GM12878 (cell line): ENCODE measurements around the gene AMH. TPM values are rescaled to one million over a fixed set of nuclear protein-coding genes. Genes with fewer than 3 reads are reported as not detected.

Experiments used
- ATAC-seq: fragments of 200-7000 bp; cut with Tn5 transposase; 3 replicates; pipeline ENCODE4 v1.9.1; 2020; ENCODE audit warnings: mild to moderate bottlenecking, moderate library complexity
- BruUV-seq: library from RNA; stranded (reverse); fragments of 400-500 nt; replicated peaks from 2 replicates; lab custom pipeline; 2021; lab: Mats Ljungman, UMichigan
- CTCF ChIA-PET: fragments of 300-600 bp; sonication (Branson Sonifier 250); formaldehyde crosslinking; extraction: SDS; loops from one replicate; lab custom pipeline; 2021; ENCODE audit warnings: inconsistent platforms; lab: Yijun Ruan, JAX
- POLR2A ChIA-PET: fragments of 350-600 bp; formaldehyde crosslinking; extraction: SDS; loops from one replicate; lab custom pipeline; 2021; ENCODE audit warnings: inconsistent platforms; lab: Charles Lee
- RAD21 ChIA-PET: fragments of 300-600 bp; sonication (Branson Sonifier 250); formaldehyde crosslinking; loops from one replicate; lab custom pipeline; 2023; ENCODE audit warnings: antibody characterized with exemption; ENCODE audit not compliant: unreplicated experiment; lab: Charles Lee
- SMC1A ChIA-PET: fragments of 300-600 bp; sonication (Branson Sonifier 250); formaldehyde crosslinking; loops from one replicate; lab custom pipeline; 2023; ENCODE audit not compliant: unreplicated experiment, uncharacterized antibody; lab: Charles Lee
- DNase-seq: peaks from one replicate; pipeline ENCODE4 v3.0.0-alpha.2; 2011; ENCODE audit warnings: low read depth, low spot score
- FAIRE-seq: peaks from 3 replicates; lab custom pipeline; 2011; peaks lifted over from hg19 to GRCh38; lab: Jason Lieb, UNC
- H2AFZ ChIP-seq: 2 replicates; pipeline ENCODE4 v1.6.0; 2011; ENCODE audit warnings: low read depth, low read length, control low read depth; ENCODE audit not compliant: control insufficient read depth
- H3K27ac ChIP-seq: 2 replicates; pipeline ENCODE4 v1.5.1; 2011; ENCODE audit warnings: control low read depth; ENCODE audit not compliant: control insufficient read depth, insufficient read depth
- H3K27me3 ChIP-seq, 2 experiments: replicated peaks in 1 of 2; 2 replicates each; pipeline versions ENCODE4 v1.6.0 to v1.6.1; 2011; ENCODE audit warnings: low read length in 1 of 2; ENCODE audit not compliant: control insufficient read depth in 2 of 2, insufficient read depth in 2 of 2
- H3K36me3 ChIP-seq, 2 experiments: 2 replicates each; pipeline ENCODE4 v1.5.1; 2011; ENCODE audit warnings: low read length in 1 of 2; ENCODE audit not compliant: control insufficient read depth in 2 of 2, insufficient read depth in 2 of 2
- H3K4me1 ChIP-seq: 2 replicates; pipeline ENCODE4 v1.6.1; 2011; ENCODE audit warnings: mild to moderate bottlenecking, low read length, moderate library complexity, mixed read lengths; ENCODE audit not compliant: control insufficient read depth, insufficient read depth
- H3K4me2 ChIP-seq: 2 replicates; pipeline ENCODE4 v1.6.0; 2011; ENCODE audit warnings: control low read depth; ENCODE audit not compliant: control insufficient read depth, insufficient read depth
- H3K4me3 ChIP-seq: fragments of 200-600 bp; sonication (generic); 2 replicates; pipeline ENCODE4 v1.5.1; 2016
- H3K79me2 ChIP-seq: 2 replicates; pipeline ENCODE4 v1.6.0; 2011; ENCODE audit warnings: low read length; ENCODE audit not compliant: control insufficient read depth, insufficient read depth
- H3K9ac ChIP-seq: 2 replicates; pipeline ENCODE4 v1.8.0; 2011; ENCODE audit warnings: low read length, control low read depth, mixed read lengths; ENCODE audit not compliant: control insufficient read depth, insufficient read depth
- H3K9me3 ChIP-seq: replicated peaks from 3 replicates; pipeline ENCODE4 v1.5.1; 2011; ENCODE audit warnings: mild to moderate bottlenecking, low read length; ENCODE audit not compliant: control insufficient read depth, insufficient read depth
- H4K20me1 ChIP-seq: 2 replicates; pipeline ENCODE4 v1.6.0; 2011; ENCODE audit not compliant: control insufficient read depth, insufficient read depth
- ATF7 ChIP-seq: fragments of 450-650 bp; IDR thresholded peaks from 2 replicates; pipeline ENCODE4 v1.6.1; 2016; ENCODE audit warnings: low read depth, mild to moderate bottlenecking
- CBX3 ChIP-seq: fragments of 200-600 bp; sonication (generic); IDR thresholded peaks from 2 replicates; pipeline ENCODE4 v1.6.1; 2016; ENCODE audit warnings: low read depth, borderline replicate concordance
- ETV6 ChIP-seq, 2 experiments: fragments of 450-650 bp in 1 of 2; IDR thresholded peaks in 1 of 2; conservative IDR thresholded peaks in 1 of 2; 2 replicates each; pipeline ENCODE4 v1.6.1; 2014; ENCODE audit warnings: antibody characterized with exemption in 1 of 2, borderline replicate concordance in 1 of 2, low read depth in 1 of 2, mild to moderate bottlenecking in 1 of 2, moderate library complexity in 1 of 2
- MEF2B ChIP-seq: fragments of 450-650 bp; IDR thresholded peaks from 2 replicates; pipeline ENCODE4 v1.6.1; 2018; ENCODE audit warnings: mild to moderate bottlenecking, moderate library complexity; ENCODE audit not compliant: partially characterized antibody, poor library complexity, severe bottlenecking
- MXI1 ChIP-seq: fragments of 150-350 bp; IDR thresholded peaks from 2 replicates; pipeline ENCODE4 v1.6.1; 2011; ENCODE audit warnings: low read depth, mild to moderate bottlenecking, inconsistent platforms, low read length, improper control_type of control experiment
- PAX8 ChIP-seq: fragments of 450-650 bp; IDR thresholded peaks from 2 replicates; pipeline ENCODE4 v1.6.1; 2017; ENCODE audit warnings: mild to moderate bottlenecking, moderate library complexity
- PML ChIP-seq: IDR thresholded peaks from 2 replicates; pipeline ENCODE4 v1.6.1; 2012; ENCODE audit warnings: low read length, inconsistent platforms
- RAD21 ChIP-seq: IDR thresholded peaks from 2 replicates; pipeline ENCODE4 v1.6.1; 2011; ENCODE audit warnings: mild to moderate bottlenecking, low read depth, low read length, moderate library complexity; ENCODE audit not compliant: insufficient read depth
- SMAD5 ChIP-seq: IDR thresholded peaks from 2 replicates; pipeline ENCODE4 v1.6.1; 2016; ENCODE audit warnings: antibody characterized with exemption, low read depth
- SMC3 ChIP-seq: IDR thresholded peaks from 2 replicates; pipeline ENCODE4 v1.6.1; 2011; ENCODE audit warnings: low read length, improper control_type of control experiment, borderline replicate concordance
- SP1 ChIP-seq: IDR thresholded peaks from one replicate; pipeline ENCODE4 v1.6.1; 2011; ENCODE audit warnings: low read depth, low read length
- WGBS: methylation state at CpG from one replicate; pipeline ENCODE4 v1.1.6; 2016; ENCODE audit warnings: low lambda C conversion rate; ENCODE audit not compliant: insufficient replicate concordance, insufficient coverage; ENCODE audit errors: missing lambda C conversion rate; 5-methylcytosine and 5-hydroxymethylcytosine counted together
- in situ Hi-C: fragments of 300-500 bp; cut with MboI; formaldehyde crosslinking; loops from 9 replicates; pipeline ENCODE4 v1.14.3; 2018; ENCODE audit warnings: mixed read lengths
- intact Hi-C: fragments of 100-400 bp; cut with micrococcal nuclease; formaldehyde crosslinking; loops from one replicate; pipeline ENCODE4 v1.14.2; 2022; ENCODE audit not compliant: unreplicated experiment
- polyA plus RNA-seq, 11 experiments: library from polyadenylated mRNA; depleted of rRNA in 4 of 11; unstranded in 6 of 11; stranded (reverse) in 5 of 11; fragments of >200 nt; fragmentation: Nextera tagmentation in 4 of 11; fragmentation: Illumina TruSeq in 1 of 11; extraction: Ambion mirVana in 4 of 11; extraction: Trizol in 1 of 11; gene quantifications; 1 replicate in 1 of 11; 2 replicates in 10 of 11; pipeline versions ENCODE4 v1.2.1 to v1.2.3, GENCODE V29; 2011 to 2016; ENCODE audit warnings: inconsistent platforms in 2 of 11, missing spikeins in 2 of 11, low read depth in 1 of 11
- total RNA-seq, 4 experiments: library from RNA; depleted of rRNA in 3 of 4; stranded (reverse); fragments of >200 nt in 3 of 4; fragmentation: Illumina TruSeq in 1 of 4; extraction: Trizol in 1 of 4; gene quantifications; 2 replicates each; pipeline versions ENCODE4 v1.2.1 to v1.2.3, GENCODE V29; 2013 to 2021
- TF ChIP-seq, protein P1 (sequence below): fragments of 450-650 bp; IDR thresholded peaks from 2 replicates; pipeline ENCODE4 v1.6.1; 2014; ENCODE audit warnings: mild to moderate bottlenecking
- TF ChIP-seq, protein P2 (sequence below): IDR thresholded peaks from 2 replicates; pipeline ENCODE4 v1.6.1; 2012; ENCODE audit warnings: improper control_type of control experiment, low read depth, low read length; ENCODE audit not compliant: insufficient replicate concordance

The AMH gene
- total and polyA plus RNA-seq, 10 of the 15 experiments (the other 5 are each of a cell fraction or from before 2014, with no cell fraction given): 0.17 to 3.5 (median 0.81) TPM; not detected in 4

DNA sequence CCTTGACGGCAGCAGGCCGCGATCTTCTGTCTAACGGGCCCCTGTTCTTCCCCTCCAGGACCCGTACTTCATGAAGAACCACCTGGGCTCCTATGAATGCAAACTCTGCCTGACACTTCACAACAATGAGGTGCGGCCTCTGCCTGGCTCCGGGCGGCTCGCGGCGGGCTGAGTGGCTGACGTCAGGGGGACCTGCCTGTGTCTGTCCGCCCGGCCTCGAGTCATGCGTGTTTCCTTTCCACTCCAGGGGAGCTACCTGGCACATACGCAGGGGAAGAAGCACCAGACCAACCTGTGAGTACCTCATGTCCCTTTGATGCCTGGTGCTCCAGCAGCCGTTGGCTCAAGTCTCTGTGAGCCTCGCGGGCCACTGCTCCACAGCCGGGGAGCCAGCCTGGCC, 4.6 kb upstream of the AMH start (continued):
- TF ChIP-seq MXI1 (no peak), RAD21 (no peak), ATF7 (no peak)

- no peak overlapping the region for H2AFZ ChIP-seq
- no TSS peak for BruUV-seq
- DNase-seq (no peak), FAIRE-seq (no peak), ATAC-seq (no peak)
- SMC1A ChIA-PET: no interaction called here
- H3K9ac ChIP-seq: no peak overlapping the region
- no peaks in the 10 kb centered on the region; the same call in 1 of the 2 replicates for H3K4me1 ChIP-seq
- intact Hi-C loops: no loop called here
- no peak for TF ChIP-seq SMC3
- no peak for TF ChIP-seq PAX8
- TF ChIP-seq ETV6 (conservative IDR thresholded peaks at IDR 0.05 in 1 of 2, IDR thresholded peaks at IDR 0.05 in 1 of 2; ENCODE audit: borderline replicate concordance in 1 of 2, low read depth in 1 of 2): no peak
- TF ChIP-seq SMAD5: no peak
- TF ChIP-seq SP1: no peak
- TF ChIP-seq, protein P1, sequence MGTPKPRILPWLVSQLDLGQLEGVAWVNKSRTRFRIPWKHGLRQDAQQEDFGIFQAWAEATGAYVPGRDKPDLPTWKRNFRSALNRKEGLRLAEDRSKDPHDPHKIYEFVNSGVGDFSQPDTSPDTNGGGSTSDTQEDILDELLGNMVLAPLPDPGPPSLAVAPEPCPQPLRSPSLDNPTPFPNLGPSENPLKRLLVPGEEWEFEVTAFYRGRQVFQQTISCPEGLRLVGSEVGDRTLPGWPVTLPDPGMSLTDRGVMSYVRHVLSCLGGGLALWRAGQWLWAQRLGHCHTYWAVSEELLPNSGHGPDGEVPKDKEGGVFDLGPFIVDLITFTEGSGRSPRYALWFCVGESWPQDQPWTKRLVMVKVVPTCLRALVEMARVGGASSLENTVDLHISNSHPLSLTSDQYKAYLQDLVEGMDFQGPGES: no peak
- no peak for TF ChIP-seq CBX3
- no peak for TF ChIP-seq PML
- TF ChIP-seq, protein P2, sequence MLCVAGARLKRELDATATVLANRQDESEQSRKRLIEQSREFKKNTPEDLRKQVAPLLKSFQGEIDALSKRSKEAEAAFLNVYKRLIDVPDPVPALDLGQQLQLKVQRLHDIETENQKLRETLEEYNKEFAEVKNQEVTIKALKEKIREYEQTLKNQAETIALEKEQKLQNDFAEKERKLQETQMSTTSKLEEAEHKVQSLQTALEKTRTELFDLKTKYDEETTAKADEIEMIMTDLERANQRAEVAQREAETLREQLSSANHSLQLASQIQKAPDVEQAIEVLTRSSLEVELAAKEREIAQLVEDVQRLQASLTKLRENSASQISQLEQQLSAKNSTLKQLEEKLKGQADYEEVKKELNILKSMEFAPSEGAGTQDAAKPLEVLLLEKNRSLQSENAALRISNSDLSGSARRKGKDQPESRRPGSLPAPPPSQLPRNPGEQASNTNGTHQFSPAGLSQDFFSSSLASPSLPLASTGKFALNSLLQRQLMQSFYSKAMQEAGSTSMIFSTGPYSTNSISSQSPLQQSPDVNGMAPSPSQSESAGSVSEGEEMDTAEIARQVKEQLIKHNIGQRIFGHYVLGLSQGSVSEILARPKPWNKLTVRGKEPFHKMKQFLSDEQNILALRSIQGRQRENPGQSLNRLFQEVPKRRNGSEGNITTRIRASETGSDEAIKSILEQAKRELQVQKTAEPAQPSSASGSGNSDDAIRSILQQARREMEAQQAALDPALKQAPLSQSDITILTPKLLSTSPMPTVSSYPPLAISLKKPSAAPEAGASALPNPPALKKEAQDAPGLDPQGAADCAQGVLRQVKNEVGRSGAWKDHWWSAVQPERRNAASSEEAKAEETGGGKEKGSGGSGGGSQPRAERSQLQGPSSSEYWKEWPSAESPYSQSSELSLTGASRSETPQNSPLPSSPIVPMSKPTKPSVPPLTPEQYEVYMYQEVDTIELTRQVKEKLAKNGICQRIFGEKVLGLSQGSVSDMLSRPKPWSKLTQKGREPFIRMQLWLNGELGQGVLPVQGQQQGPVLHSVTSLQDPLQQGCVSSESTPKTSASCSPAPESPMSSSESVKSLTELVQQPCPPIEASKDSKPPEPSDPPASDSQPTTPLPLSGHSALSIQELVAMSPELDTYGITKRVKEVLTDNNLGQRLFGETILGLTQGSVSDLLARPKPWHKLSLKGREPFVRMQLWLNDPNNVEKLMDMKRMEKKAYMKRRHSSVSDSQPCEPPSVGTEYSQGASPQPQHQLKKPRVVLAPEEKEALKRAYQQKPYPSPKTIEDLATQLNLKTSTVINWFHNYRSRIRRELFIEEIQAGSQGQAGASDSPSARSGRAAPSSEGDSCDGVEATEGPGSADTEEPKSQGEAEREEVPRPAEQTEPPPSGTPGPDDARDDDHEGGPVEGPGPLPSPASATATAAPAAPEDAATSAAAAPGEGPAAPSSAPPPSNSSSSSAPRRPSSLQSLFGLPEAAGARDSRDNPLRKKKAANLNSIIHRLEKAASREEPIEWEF: no peak
- TF ChIP-seq MEF2B: no peak
- over 99% methylated on average over 14 of the region's 15 CpGs for WGBS
- H3K27me3 ChIP-seq: no peaks in the 10 kb centered on the region; a peak in 1 of 4 replicates
- no peak overlapping the region for H3K4me2 ChIP-seq
- H3K4me3 ChIP-seq: no peak overlapping the region
- H3K27ac ChIP-seq: no peak overlapping the region
- H4K20me1 ChIP-seq: peaks cover 20% of the 10 kb centered on the region
- in situ Hi-C loops: no loop called here
- H3K9me3 ChIP-seq: no peaks in the 10 kb centered on the region
- CTCF ChIA-PET: no interaction called here
- POLR2A ChIA-PET: interaction anchor here (0.5 kb wide), 1 partner anchor 170 kb away, joined by 8 read pairs; no protein-coding TSS in a partner anchor
- RAD21 ChIA-PET: no interaction called here
- peaks cover 29% of the 10 kb centered on the region for H3K79me2 ChIP-seq
- H3K36me3 ChIP-seq: peaks cover 12 to 55% of the 10 kb centered on the region in 2 experiments; a peak in 3 of 4 replicates
Measured at GRCh38 chr19:2245273-2245672, 3.9 kb upstream of the AMH start.
